H9 (cell line): ENCODE data around the gene PRUNE1. TPM values are rescaled to one million over a fixed set of nuclear protein-coding genes. Genes with fewer than 3 reads are reported as not detected.

Source experiments
- DNase-seq: peaks from one replicate; pipeline ENCODE4 v3.0.0-alpha.2; 2017
- H2AFZ ChIP-seq: one replicate; pipeline ENCODE4 v1.6.1; 2013; ENCODE audit warnings: mild to moderate bottlenecking, low read length, control low read depth, moderate library complexity
- H2AK5ac ChIP-seq: 2 replicates; pipeline ENCODE4 v1.6.1; 2013; ENCODE audit warnings: low read length, control low read depth, mixed read lengths; ENCODE audit not compliant: insufficient read length
- H2BK120ac ChIP-seq: one replicate; pipeline ENCODE4 v1.6.1; 2013; ENCODE audit warnings: low read depth, mild to moderate bottlenecking, low read length, control low read depth, inconsistent platforms; ENCODE audit not compliant: poor library complexity, severe bottlenecking
- H2BK12ac ChIP-seq: 2 replicates; pipeline ENCODE4 v1.6.1; 2013; ENCODE audit warnings: low read length, control low read depth, mixed read lengths, low read depth; ENCODE audit not compliant: insufficient read length
- H2BK15ac ChIP-seq: 2 replicates; pipeline ENCODE4 v1.6.1; 2013; ENCODE audit warnings: low read depth, low read length, control low read depth
- H2BK20ac ChIP-seq: one replicate; pipeline ENCODE4 v1.6.1; 2013; ENCODE audit warnings: low read depth, mild to moderate bottlenecking, low read length, control low read depth, inconsistent platforms; ENCODE audit not compliant: poor library complexity, severe bottlenecking
- H2BK5ac ChIP-seq: 2 replicates; pipeline ENCODE4 v1.6.1; 2013; ENCODE audit warnings: low read length, control low read depth, mixed read lengths; ENCODE audit not compliant: insufficient read length
- H3K14ac ChIP-seq: 2 replicates; pipeline ENCODE4 v1.6.1; 2013; ENCODE audit warnings: low read length, control low read depth; ENCODE audit not compliant: insufficient read depth
- H3K18ac ChIP-seq: 2 replicates; pipeline ENCODE4 v1.6.1; 2013; ENCODE audit warnings: low read depth, mild to moderate bottlenecking, mixed read lengths, low read length, control low read depth; ENCODE audit not compliant: insufficient read length
- H3K23ac ChIP-seq: 2 replicates; pipeline ENCODE4 v1.6.1; 2013; ENCODE audit warnings: low read length, control low read depth, mixed read lengths, low read depth; ENCODE audit not compliant: insufficient read length
- H3K23me2 ChIP-seq: 2 replicates; pipeline ENCODE4 v1.6.1; 2013; ENCODE audit warnings: low read depth, mild to moderate bottlenecking, mixed read lengths, low read length, control low read depth; ENCODE audit not compliant: insufficient read length, poor library complexity, severe bottlenecking
- H3K27ac ChIP-seq: 2 replicates; pipeline ENCODE4 v1.5.1; 2013; ENCODE audit warnings: low read length, control low read depth, mixed read lengths, low read depth; ENCODE audit not compliant: insufficient read length
- H3K27me3 ChIP-seq: 2 replicates; pipeline ENCODE4 v1.6.1; 2013; ENCODE audit warnings: low read length, control low read depth, inconsistent platforms; ENCODE audit not compliant: insufficient read depth
- H3K4ac ChIP-seq: 2 replicates; pipeline ENCODE4 v1.6.1; 2013; ENCODE audit warnings: low read depth, mild to moderate bottlenecking, control low read depth, inconsistent platforms, low read length, moderate library complexity
- H3K4me1 ChIP-seq: 2 replicates; pipeline ENCODE4 v1.6.1; 2013; ENCODE audit warnings: low read length, control low read depth, inconsistent platforms; ENCODE audit not compliant: insufficient read depth
- H3K4me2 ChIP-seq: 2 replicates; pipeline ENCODE4 v1.6.1; 2013; ENCODE audit warnings: low read length, control low read depth, mixed read lengths; ENCODE audit not compliant: insufficient read length, insufficient read depth
- H3K56ac ChIP-seq: 2 replicates; pipeline ENCODE4 v1.6.1; 2013; ENCODE audit warnings: low read depth, mild to moderate bottlenecking, mixed read lengths, low read length, control low read depth; ENCODE audit not compliant: insufficient read length
- H3K79me1 ChIP-seq: 2 replicates; pipeline ENCODE4 v1.6.1; 2013; ENCODE audit warnings: low read depth, mild to moderate bottlenecking, moderate library complexity, low read length, control low read depth, inconsistent platforms; ENCODE audit not compliant: insufficient read depth, poor library complexity, severe bottlenecking
- H3K79me2 ChIP-seq: 2 replicates; pipeline ENCODE4 v1.6.1; 2013; ENCODE audit warnings: low read length, control low read depth, inconsistent platforms; ENCODE audit not compliant: insufficient read depth
- H3K9ac ChIP-seq: 2 replicates; pipeline ENCODE4 v1.6.1; 2013; ENCODE audit warnings: low read length, control low read depth, mixed read lengths; ENCODE audit not compliant: insufficient read length; ENCODE audit errors: extremely low read depth
- H3K9me3 ChIP-seq: one replicate; pipeline ENCODE4 v1.6.1; 2013; ENCODE audit warnings: low read depth, low read length, inconsistent platforms; ENCODE audit not compliant: control insufficient read depth
- H3T11ph ChIP-seq: one replicate; pipeline ENCODE4 v1.6.1; 2013; ENCODE audit warnings: mild to moderate bottlenecking, low read length, control low read depth, inconsistent platforms
- H4K20me1 ChIP-seq: one replicate; pipeline ENCODE4 v1.6.1; 2013; ENCODE audit not compliant: control insufficient read depth, insufficient read length, insufficient read depth
- H4K5ac ChIP-seq: 2 replicates; pipeline ENCODE4 v1.6.1; 2013; ENCODE audit warnings: low read depth, mild to moderate bottlenecking, mixed read lengths, low read length, control low read depth; ENCODE audit not compliant: insufficient read length
- H4K8ac ChIP-seq: replicated peaks from 2 replicates; pipeline ENCODE4 v1.6.1; 2013; ENCODE audit warnings: low read length, control low read depth, mixed read lengths, low read depth; ENCODE audit not compliant: insufficient read length
- H4K91ac ChIP-seq: 2 replicates; pipeline ENCODE4 v1.6.1; 2013; ENCODE audit warnings: low read depth, mild to moderate bottlenecking, moderate library complexity, mixed read lengths, low read length, control low read depth; ENCODE audit not compliant: insufficient read length
- H3K27ac Mint-ChIP-seq, 3 experiments: 2 replicates in 2 of 3; 3 replicates in 1 of 3; pipeline ENCODE4 v1.8.0; 2020 to 2021; ENCODE audit warnings: mixed read lengths in 3 of 3, mild to moderate bottlenecking in 1 of 3, moderate library complexity in 1 of 3
- H3K27me3 Mint-ChIP-seq: 2 replicates; pipeline ENCODE4 v1.8.0; 2021; ENCODE audit warnings: low read depth, mild to moderate bottlenecking, moderate library complexity, mixed read lengths
- H3K36me3 Mint-ChIP-seq, 3 experiments: 2 replicates in 2 of 3; 3 replicates in 1 of 3; pipeline ENCODE4 v1.8.0; 2020 to 2021; ENCODE audit warnings: low read depth in 3 of 3, mixed read lengths in 3 of 3; ENCODE audit not compliant: insufficient read depth in 1 of 3
- H3K4me1 Mint-ChIP-seq, 2 experiments: 2 replicates each; pipeline ENCODE4 v1.8.0; 2020; ENCODE audit warnings: mixed read lengths in 2 of 2
- H3K4me3 Mint-ChIP-seq, 2 experiments: 2 replicates in 1 of 2; 3 replicates in 1 of 2; pipeline ENCODE4 v1.8.0; 2020 to 2021; ENCODE audit warnings: mild to moderate bottlenecking in 2 of 2, mixed read lengths in 2 of 2, moderate library complexity in 1 of 2
- H3K9me3 Mint-ChIP-seq, 2 experiments: 2 replicates in 1 of 2; 3 replicates in 1 of 2; pipeline ENCODE4 v1.8.0; 2020; ENCODE audit warnings: mild to moderate bottlenecking in 2 of 2, mixed read lengths in 2 of 2, moderate library complexity in 1 of 2
- WGBS: extraction: QIAGEN DNeasy Blood & Tissue Kit; methylation state at CpG from one replicate; pipeline ENCODE4 v1.1.7; 2013; ENCODE audit warnings: missing lambda C conversion rate, low lambda C conversion rate, mixed read lengths; ENCODE audit not compliant: insufficient read length; ENCODE audit errors: extremely low coverage; 5-methylcytosine and 5-hydroxymethylcytosine counted together
- total RNA-seq: library from RNA; stranded (reverse); gene quantifications from 2 replicates; pipeline ENCODE4 v1.2.1, GENCODE V29; 2021
- TF ChIP-seq, protein P1 (sequence below): fragments of 200-600 bp; sonication (generic); conservative IDR thresholded peaks from 3 replicates; pipeline ENCODE4 v1.8.0; 2021; ENCODE audit warnings: antibody characterized with exemption, mild to moderate bottlenecking

PRUNE1 gene
- total RNA-seq, 1 experiment from 2014 or later = 22.3 TPM

DNA sequence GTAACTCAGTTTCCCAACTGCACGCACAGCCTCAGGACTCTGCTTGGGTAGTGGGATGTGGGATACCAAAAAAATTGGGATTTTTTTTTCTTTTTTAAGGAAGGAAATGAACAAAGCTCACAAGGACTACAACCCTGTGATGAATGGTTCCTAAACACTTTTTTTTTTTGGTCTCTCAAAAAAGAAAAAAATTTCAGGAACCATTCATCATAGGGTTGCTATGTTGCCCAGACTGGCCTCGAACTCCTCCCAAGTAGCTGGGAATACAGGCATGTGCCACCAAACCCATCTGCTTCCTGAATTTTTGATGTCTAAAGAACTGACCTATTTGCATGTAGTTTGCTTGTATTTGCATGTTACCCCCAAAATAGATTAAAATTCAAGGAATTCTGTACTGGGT is 8.3 kb upstream of the PRUNE1 start:
- Histone ChIP-seq H4K91ac (no peak overlapping the region), H3K23ac (no peak overlapping the region), H2BK12ac (no peak overlapping the region), H3K23me2 (no peaks in the 10 kb centered on the region), H2BK20ac (no peak overlapping the region), H3K79me2 (no peaks in the 10 kb centered on the region), H3K4ac (no peak overlapping the region), H4K20me1 (no peaks in the 10 kb centered on the region), H3T11ph (no peak overlapping the region), H3K4me2 (no peak overlapping the region), H3K9me3 (no peaks in the 10 kb centered on the region), H3K27me3 (no peaks in the 10 kb centered on the region), H3K27ac (no peak overlapping the region), H3K14ac (no peak overlapping the region), H2AK5ac (no peak overlapping the region), H3K9ac (no peak overlapping the region), H2BK15ac (no peak overlapping the region), H2BK5ac (no peak overlapping the region), H4K5ac (no peak overlapping the region), H3K56ac (no peak overlapping the region), H3K18ac (no peak overlapping the region), H2BK120ac (no peak overlapping the region), H3K4me1 (peaks cover 3% of the 10 kb centered on the region; the same call in 1 of the 2 replicates), H3K79me1 (no peaks in the 10 kb centered on the region), H2AFZ (no peak overlapping the region), H4K8ac (no peak overlapping the region)
- Mint-ChIP-seq H3K9me3 (no peaks in the 10 kb centered on the region), H3K27me3 (no peaks in the 10 kb centered on the region), H3K36me3 (peaks cover 0 to 10% (median 5%) of the 10 kb centered on the region in 3 experiments; a peak in 2 of 7 replicates), H3K27ac (no peak overlapping the region), H3K4me1 (peaks cover 5 to 10% of the 10 kb centered on the region in 2 experiments), H3K4me3 (no peak overlapping the region)
- TF ChIP-seq, protein P1, sequence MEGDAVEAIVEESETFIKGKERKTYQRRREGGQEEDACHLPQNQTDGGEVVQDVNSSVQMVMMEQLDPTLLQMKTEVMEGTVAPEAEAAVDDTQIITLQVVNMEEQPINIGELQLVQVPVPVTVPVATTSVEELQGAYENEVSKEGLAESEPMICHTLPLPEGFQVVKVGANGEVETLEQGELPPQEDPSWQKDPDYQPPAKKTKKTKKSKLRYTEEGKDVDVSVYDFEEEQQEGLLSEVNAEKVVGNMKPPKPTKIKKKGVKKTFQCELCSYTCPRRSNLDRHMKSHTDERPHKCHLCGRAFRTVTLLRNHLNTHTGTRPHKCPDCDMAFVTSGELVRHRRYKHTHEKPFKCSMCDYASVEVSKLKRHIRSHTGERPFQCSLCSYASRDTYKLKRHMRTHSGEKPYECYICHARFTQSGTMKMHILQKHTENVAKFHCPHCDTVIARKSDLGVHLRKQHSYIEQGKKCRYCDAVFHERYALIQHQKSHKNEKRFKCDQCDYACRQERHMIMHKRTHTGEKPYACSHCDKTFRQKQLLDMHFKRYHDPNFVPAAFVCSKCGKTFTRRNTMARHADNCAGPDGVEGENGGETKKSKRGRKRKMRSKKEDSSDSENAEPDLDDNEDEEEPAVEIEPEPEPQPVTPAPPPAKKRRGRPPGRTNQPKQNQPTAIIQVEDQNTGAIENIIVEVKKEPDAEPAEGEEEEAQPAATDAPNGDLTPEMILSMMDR = no peak
- no peak for DNase-seq
- WGBS = no CpG with 5 or more reads among the region's 2 CpGs
